ENCODE measurements around the gene ADM2.
"Not testable (repeated sequence)": the region's sequence is repeated elsewhere in the genome, so short reads cannot be mapped to it uniquely, and the experiment has no call there.

The ADM2 gene

GRCh38 chr22:50516891-50517290 is 35.5 kb downstream of the ADM2 start:
- H3K27ac ChIP-seq: no peak overlapping the region
- H3K27me3 ChIP-seq (ENCODE audit: insufficient read depth, low read depth, severe bottlenecking): no peaks in the 10 kb centered on the region
- no peak for DNase-seq
- H3K4me3 ChIP-seq (ENCODE audit: low read depth, low read length): no peak overlapping the region
- no peaks in the 10 kb centered on the region for H3K9me3 ChIP-seq (ENCODE audit: severe bottlenecking)
- H3K36me3 ChIP-seq: peaks cover 81% of the 10 kb centered on the region
- TF ChIP-seq CTCF (IDR thresholded peaks at IDR 0.05; ENCODE audit: low read depth, low read length): no peak

DNA sequence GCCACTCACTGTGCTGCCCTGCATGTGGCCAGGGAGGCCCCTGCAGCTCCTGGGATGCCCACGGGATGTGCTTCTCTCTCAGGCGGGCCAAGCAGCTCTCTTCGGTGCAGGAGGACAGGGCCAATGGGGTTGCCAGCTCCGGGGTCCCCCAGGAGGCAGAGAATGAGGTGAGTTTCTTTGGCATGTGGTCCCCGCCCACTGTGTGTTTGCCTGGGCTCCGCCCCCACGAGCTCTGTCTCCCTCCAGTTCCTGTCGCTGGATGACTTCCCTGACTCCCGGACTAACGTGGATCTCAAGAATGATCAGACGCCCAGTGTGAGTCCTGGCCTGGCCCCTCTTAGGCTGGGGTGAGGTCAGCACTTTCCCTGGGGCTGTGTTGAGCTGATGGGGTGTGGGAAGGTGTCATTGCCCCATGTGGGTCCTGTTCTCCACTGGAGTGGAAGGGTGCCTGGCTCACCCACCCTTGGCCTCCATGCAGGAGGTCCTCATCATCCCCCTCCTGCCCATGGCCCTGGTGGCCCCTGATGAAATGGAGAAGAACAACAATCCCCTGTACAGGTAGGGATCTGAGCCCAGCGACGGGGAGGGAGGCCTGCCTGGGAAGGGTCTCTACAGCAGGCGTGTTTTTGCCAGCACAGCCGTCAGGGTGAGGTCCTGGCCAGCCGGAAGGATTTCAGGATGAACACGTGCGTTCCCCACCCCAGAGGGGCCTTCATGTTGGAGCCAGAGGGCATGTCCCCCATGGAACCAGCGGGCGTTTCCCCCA is 36.3 kb downstream of the ADM2 start:
- Histone ChIP-seq H3K9me3 (ENCODE audit: severe bottlenecking) (no peaks in the 10 kb centered on the region), H3K36me3 (peaks cover 84% of the 10 kb centered on the region)

DNA sequence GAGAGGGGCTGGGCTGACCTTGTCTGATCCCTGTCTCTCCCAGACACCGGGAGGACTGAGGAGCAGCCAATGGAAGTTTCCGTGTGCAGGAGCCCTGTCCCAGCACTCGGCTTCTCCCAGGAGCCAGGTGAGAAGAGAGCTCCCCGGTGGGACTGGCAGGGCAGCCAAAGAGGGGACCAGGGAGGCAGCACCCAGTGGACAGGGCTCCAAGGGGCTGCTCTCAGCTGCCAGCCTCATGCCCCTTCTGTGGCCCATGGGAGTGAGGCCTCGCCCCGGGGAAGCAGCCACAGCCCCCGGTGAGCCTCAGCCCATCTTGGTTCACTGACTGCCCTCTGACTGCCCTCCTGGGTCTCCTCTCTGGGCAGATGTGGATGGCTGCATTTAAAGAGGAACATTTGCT is 37.3 kb downstream of the ADM2 start:
- no peak for TF ChIP-seq CTCF (IDR thresholded peaks at IDR 0.05; ENCODE audit: low read depth, low read length)
- no peaks in the 10 kb centered on the region for H3K27me3 ChIP-seq (ENCODE audit: insufficient read depth, low read depth, severe bottlenecking)
- H3K36me3 ChIP-seq: peaks cover 89% of the 10 kb centered on the region
- no peak overlapping the region for H3K4me3 ChIP-seq (ENCODE audit: low read depth, low read length)
- H3K27ac ChIP-seq: no peak overlapping the region
- no peaks in the 10 kb centered on the region for H3K9me3 ChIP-seq (ENCODE audit: severe bottlenecking)
- DNase-seq: no peak

More for the DNA sequence above, 36.3 kb downstream of the ADM2 start:
- no peak for DNase-seq
- no peaks in the 10 kb centered on the region for H3K27me3 ChIP-seq (ENCODE audit: insufficient read depth, low read depth, severe bottlenecking)
- H3K4me3 ChIP-seq (ENCODE audit: low read depth, low read length): no peak overlapping the region
- no peak for TF ChIP-seq CTCF (IDR thresholded peaks at IDR 0.05; ENCODE audit: low read depth, low read length)
- H3K27ac ChIP-seq: no peak overlapping the region

- no peak for DNase-seq
- TF ChIP-seq CTCF (IDR thresholded peaks at IDR 0.05; ENCODE audit: low read depth, low read length): no peak
- peaks cover 92% of the 10 kb centered on the region for H3K36me3 ChIP-seq
- H3K4me3 ChIP-seq (ENCODE audit: low read depth, low read length): no peak overlapping the region
- H3K27me3 ChIP-seq (ENCODE audit: insufficient read depth, low read depth, severe bottlenecking): no peaks in the 10 kb centered on the region
- no peak overlapping the region for H3K27ac ChIP-seq
- H3K9me3 ChIP-seq (ENCODE audit: severe bottlenecking): no peaks in the 10 kb centered on the region
Observed at GRCh38 chr22:50519151-50519550, 37.8 kb downstream of the ADM2 start.

- not testable (repeated sequence) for H3K27ac ChIP-seq; H3K9me3 ChIP-seq (ENCODE audit: severe bottlenecking); H3K4me3 ChIP-seq (ENCODE audit: low read depth, low read length); H3K27me3 ChIP-seq (ENCODE audit: insufficient read depth, low read depth, severe bottlenecking); DNase-seq
- peaks cover 88% of the 10 kb centered on the region for H3K36me3 ChIP-seq
Observed at GRCh38 chr22:50520184-50520583, 38.8 kb downstream of the ADM2 start.

- peaks cover 87% of the 10 kb centered on the region for H3K36me3 ChIP-seq
- H3K9me3 ChIP-seq (ENCODE audit: severe bottlenecking): no peaks in the 10 kb centered on the region
- no peaks in the 10 kb centered on the region for H3K27me3 ChIP-seq (ENCODE audit: insufficient read depth, low read depth, severe bottlenecking)
- no peak overlapping the region for H3K4me3 ChIP-seq (ENCODE audit: low read depth, low read length)
- no peak for TF ChIP-seq CTCF (IDR thresholded peaks at IDR 0.05; ENCODE audit: low read depth, low read length)
- no peak for DNase-seq
- no peak overlapping the region for H3K27ac ChIP-seq
Observed at GRCh38 chr22:50520826-50521453, 39.6 kb downstream of the ADM2 start.
